Measurements from ENCODE around the gene CAVIN2.

CAVIN2 gene

DNA sequence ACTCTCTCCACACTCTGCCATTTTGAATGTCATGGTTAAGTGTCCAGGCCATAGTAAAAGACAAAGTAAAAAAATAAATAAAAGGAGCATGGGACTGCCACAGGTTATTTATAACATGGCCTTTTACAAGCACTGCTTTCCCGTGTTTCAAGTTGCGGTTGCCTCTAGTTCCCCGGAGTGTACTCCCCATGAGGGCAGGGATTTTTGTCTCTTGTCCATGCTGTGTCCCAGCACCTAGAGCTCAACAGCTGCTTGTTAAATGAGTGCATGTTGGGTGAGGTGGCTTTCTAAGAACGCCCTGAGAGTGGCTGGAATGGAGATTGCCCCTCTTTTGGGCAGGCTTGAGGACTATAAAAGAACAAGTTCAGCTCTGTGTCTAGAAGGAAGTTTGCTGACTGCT is 8.4 kb downstream of the CAVIN2 start:
- Histone ChIP-seq H3K9me3 (ENCODE audit: insufficient read depth, low read length) (no peaks in the 10 kb centered on the region), H3F3A (ENCODE audit: insufficient read depth) (no peaks in the 10 kb centered on the region), H3K4me3 (ENCODE audit: insufficient read depth, low read length, poor library complexity, severe bottlenecking) (no peak overlapping the region), H3K4me2 (ENCODE audit: low read depth, low read length, poor library complexity, severe bottlenecking) (no peak overlapping the region), H4K20me1 (ENCODE audit: low read depth, low read length) (no peaks in the 10 kb centered on the region), H3K9me2 (replicated peaks; ENCODE audit: insufficient read depth, low read length) (no peaks in the 10 kb centered on the region), H2AFZ (ENCODE audit: low read depth, low read length, severe bottlenecking) (no peak overlapping the region), H3K36me3 (ENCODE audit: low read length) (no peaks in the 10 kb centered on the region), H3K9ac (ENCODE audit: low read length) (no peak overlapping the region), H3K79me2 (ENCODE audit: insufficient read depth, low read length) (no peaks in the 10 kb centered on the region), H3K27me3 (ENCODE audit: low read length) (no peaks in the 10 kb centered on the region), H3K27ac (ENCODE audit: low read depth, low read length) (no peak overlapping the region)
- no peak for TF ChIP-seq CTCF (IDR thresholded peaks at IDR 0.05; ENCODE audit: insufficient read depth, low read length, poor library complexity, severe bottlenecking)
- no peak for TF ChIP-seq EZH2phosphoT487 (conservative IDR thresholded peaks at IDR 0.05; ENCODE audit: low read length)

DNA sequence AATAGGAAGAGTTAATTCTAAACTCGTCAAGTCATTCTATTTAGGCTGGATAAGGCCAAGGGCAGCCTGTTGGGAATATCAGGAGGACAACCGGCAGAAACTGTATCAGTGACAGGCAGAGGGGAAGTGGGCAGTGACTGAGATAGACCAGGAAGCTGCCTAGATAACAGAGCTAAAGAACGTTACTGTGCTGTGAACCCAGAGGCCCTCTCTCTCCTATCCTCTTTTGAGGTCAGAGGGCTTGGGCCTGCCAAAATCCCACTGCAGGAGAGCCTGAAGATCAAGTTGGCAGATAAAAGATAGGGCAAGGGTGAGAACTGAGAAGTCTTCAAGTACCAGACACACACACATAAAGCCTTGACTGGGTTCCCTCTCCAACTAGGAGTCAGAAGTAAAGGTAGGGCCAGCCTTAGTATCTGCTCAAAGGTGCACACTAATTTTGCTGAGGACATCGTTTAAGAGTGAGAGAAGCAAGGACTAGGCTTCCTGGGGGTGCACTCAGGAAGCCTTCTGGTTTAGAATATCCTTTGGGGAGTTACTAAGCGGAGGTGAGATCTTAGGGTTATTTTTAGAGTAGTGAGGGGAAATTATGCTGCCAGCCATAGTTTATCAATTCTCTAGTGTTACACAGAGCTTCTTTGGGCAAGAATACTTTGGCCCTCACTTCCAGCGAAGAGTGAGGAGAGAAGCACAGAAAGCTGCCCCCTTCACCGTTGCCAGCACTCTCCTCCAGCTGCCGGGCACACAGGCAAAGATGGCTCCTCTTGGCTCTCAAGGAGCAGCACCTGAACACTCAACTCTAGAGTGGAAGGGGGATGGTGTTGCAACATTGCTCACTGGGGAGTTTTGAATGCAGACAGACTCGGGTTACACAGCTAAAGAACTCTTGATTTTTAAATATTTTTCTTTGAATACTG is 9.8 kb downstream of the CAVIN2 start:
- Histone ChIP-seq H3K9me2 (replicated peaks; ENCODE audit: insufficient read depth, low read length) (no peaks in the 10 kb centered on the region), H3K27ac (ENCODE audit: low read depth, low read length) (no peak overlapping the region), H4K20me1 (ENCODE audit: low read depth, low read length) (no peaks in the 10 kb centered on the region), H2AFZ (ENCODE audit: low read depth, low read length, severe bottlenecking) (no peak overlapping the region), H3F3A (ENCODE audit: insufficient read depth) (no peaks in the 10 kb centered on the region), H3K4me3 (ENCODE audit: insufficient read depth, low read length, poor library complexity, severe bottlenecking) (no peak overlapping the region), H3K4me2 (ENCODE audit: low read depth, low read length, poor library complexity, severe bottlenecking) (no peak overlapping the region), H3K79me2 (ENCODE audit: insufficient read depth, low read length) (no peaks in the 10 kb centered on the region), H3K36me3 (ENCODE audit: low read length) (no peaks in the 10 kb centered on the region), H3K27me3 (ENCODE audit: low read length) (no peaks in the 10 kb centered on the region), H3K9me3 (ENCODE audit: insufficient read depth, low read length) (no peaks in the 10 kb centered on the region), H3K9ac (ENCODE audit: low read length) (no peak overlapping the region)
- TF ChIP-seq EZH2phosphoT487 (conservative IDR thresholded peaks at IDR 0.05; ENCODE audit: low read length), result no peak
- no peak for TF ChIP-seq CTCF (IDR thresholded peaks at IDR 0.05; ENCODE audit: insufficient read depth, low read length, poor library complexity, severe bottlenecking)

DNA sequence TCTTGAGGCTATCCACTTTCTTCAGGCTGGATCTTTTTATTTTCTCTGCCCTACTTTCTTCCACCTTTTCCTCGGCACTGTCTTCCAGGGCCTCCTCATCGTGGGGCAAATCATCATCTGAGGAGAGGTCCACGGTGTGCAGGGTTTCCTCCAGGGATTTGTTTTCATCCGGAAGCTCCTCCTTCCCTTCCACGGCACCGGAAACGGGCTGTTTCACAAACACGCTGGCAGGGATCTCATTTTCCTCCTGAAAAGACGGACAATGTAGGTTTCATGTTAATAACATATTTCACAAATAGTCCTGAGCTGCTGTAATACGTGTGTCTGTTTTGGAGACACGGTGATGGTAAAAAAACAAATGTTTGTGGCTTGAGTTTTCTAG is 10.4 kb downstream of the CAVIN2 start:
- Histone ChIP-seq H3K27ac (ENCODE audit: low read depth, low read length) (no peak overlapping the region), H4K20me1 (ENCODE audit: low read depth, low read length) (no peaks in the 10 kb centered on the region), H3K9ac (ENCODE audit: low read length) (no peak overlapping the region), H3K9me3 (ENCODE audit: insufficient read depth, low read length) (no peaks in the 10 kb centered on the region), H3F3A (ENCODE audit: insufficient read depth) (no peaks in the 10 kb centered on the region), H3K27me3 (ENCODE audit: low read length) (no peaks in the 10 kb centered on the region), H3K79me2 (ENCODE audit: insufficient read depth, low read length) (no peaks in the 10 kb centered on the region), H3K9me2 (replicated peaks; ENCODE audit: insufficient read depth, low read length) (no peaks in the 10 kb centered on the region), H2AFZ (ENCODE audit: low read depth, low read length, severe bottlenecking) (no peak overlapping the region), H3K36me3 (ENCODE audit: low read length) (no peaks in the 10 kb centered on the region), H3K4me3 (ENCODE audit: insufficient read depth, low read length, poor library complexity, severe bottlenecking) (no peak overlapping the region), H3K4me2 (ENCODE audit: low read depth, low read length, poor library complexity, severe bottlenecking) (no peak overlapping the region)
- TF ChIP-seq EZH2phosphoT487 (conservative IDR thresholded peaks at IDR 0.05; ENCODE audit: low read length) (no peak), CTCF (IDR thresholded peaks at IDR 0.05; ENCODE audit: insufficient read depth, low read length, poor library complexity, severe bottlenecking) (no peak)

Data from SU-DHL-6 (cell line).